GM23338 (cell line): Measurements from ENCODE around the gene SLC2A5. TPM values are rescaled to one million over a fixed set of nuclear protein-coding genes. Genes with fewer than 3 reads are reported as not detected.

Experiments
- ATAC-seq: fragments of 200-7000 bp; cut with Tn5 transposase; 3 replicates; pipeline ENCODE4 v1.9.1; 2020
- DNase-seq: peaks from one replicate; pipeline ENCODE4 v3.0.0-alpha.2; 2015; ENCODE audit warnings: low spot score
- H2AFZ ChIP-seq: fragments of 200-600 bp; sonication (generic); 2 replicates; pipeline ENCODE4 v1.8.0; 2016; ENCODE audit warnings: antibody characterized with exemption, mild to moderate bottlenecking, moderate library complexity
- H3F3A ChIP-seq: fragments of 200-600 bp; sonication (generic); replicated peaks from 2 replicates; pipeline ENCODE4 v1.8.0; 2017; ENCODE audit warnings: antibody characterized with exemption, mixed run types, low read depth
- H3K27ac ChIP-seq: fragments of 200-600 bp; sonication (generic); 2 replicates; pipeline ENCODE4 v1.6.1; 2016; ENCODE audit warnings: low read depth
- H3K27me3 ChIP-seq: fragments of 200-600 bp; sonication (generic); 2 replicates; pipeline ENCODE4 v1.8.0; 2016; ENCODE audit warnings: mild to moderate bottlenecking, mixed run types, moderate library complexity; ENCODE audit not compliant: insufficient read depth
- H3K36me3 ChIP-seq: fragments of 200-600 bp; sonication (generic); 2 replicates; pipeline ENCODE4 v1.8.0; 2016; ENCODE audit warnings: mild to moderate bottlenecking; ENCODE audit not compliant: insufficient read depth
- H3K4me1 ChIP-seq: fragments of 200-600 bp; sonication (generic); 2 replicates; pipeline ENCODE4 v1.8.0; 2016; ENCODE audit warnings: mild to moderate bottlenecking, moderate library complexity; ENCODE audit not compliant: insufficient read depth
- H3K4me2 ChIP-seq: fragments of 200-600 bp; sonication (generic); 2 replicates; pipeline ENCODE4 v1.7.1; 2017; ENCODE audit warnings: mixed run types
- H3K4me3 ChIP-seq: fragments of 200-600 bp; sonication (generic); 2 replicates; pipeline ENCODE4 v1.6.1; 2016; ENCODE audit warnings: mixed run types
- H3K79me2 ChIP-seq: fragments of 200-600 bp; sonication (generic); replicated peaks from 2 replicates; pipeline ENCODE4 v1.8.0; 2017; ENCODE audit warnings: mild to moderate bottlenecking; ENCODE audit not compliant: insufficient read depth
- H3K9me2 ChIP-seq: fragments of 200-600 bp; sonication (generic); 2 replicates; pipeline ENCODE4 v1.8.0; 2017; ENCODE audit not compliant: insufficient read depth
- H4K20me1 ChIP-seq: fragments of 200-600 bp; sonication (generic); replicated peaks from 2 replicates; pipeline ENCODE4 v1.8.0; 2017; ENCODE audit warnings: mild to moderate bottlenecking; ENCODE audit not compliant: insufficient read depth
- H3K27ac Mint-ChIP-seq: 2 replicates; pipeline ENCODE4 v1.8.0; 2020; ENCODE audit warnings: inconsistent platforms, mild to moderate bottlenecking, moderate library complexity, mixed read lengths
- H3K27me3 Mint-ChIP-seq: 3 replicates; pipeline ENCODE4 v1.8.0; 2022; ENCODE audit warnings: low read depth, mild to moderate bottlenecking, moderate library complexity, mixed read lengths, inconsistent platforms; ENCODE audit not compliant: insufficient read depth, poor library complexity
- H3K36me3 Mint-ChIP-seq: 3 replicates; pipeline ENCODE4 v1.8.0; 2021; ENCODE audit warnings: low read depth, mild to moderate bottlenecking, inconsistent platforms, moderate library complexity, mixed read lengths
- H3K4me1 Mint-ChIP-seq: 3 replicates; pipeline ENCODE4 v1.8.0; 2020; ENCODE audit warnings: mild to moderate bottlenecking, inconsistent platforms, mixed read lengths
- H3K4me3 Mint-ChIP-seq: 3 replicates; pipeline ENCODE4 v1.8.0; 2021; ENCODE audit warnings: moderate library complexity, mild to moderate bottlenecking, inconsistent platforms, mixed read lengths
- H3K9me3 Mint-ChIP-seq: 3 replicates; pipeline ENCODE4 v1.8.0; 2020; ENCODE audit warnings: moderate library complexity, mild to moderate bottlenecking, inconsistent platforms, mixed read lengths
- CREB1 ChIP-seq: fragments of 250-450 bp; sonication (Bioruptor Pico); IDR thresholded peaks from 2 replicates; pipeline ENCODE4 v1.5.0; 2020; ENCODE audit warnings: low read depth, mild to moderate bottlenecking, moderate library complexity
- CTCF ChIP-seq, 2 experiments: fragments of 200-600 bp in 1 of 2; sonication (generic) in 1 of 2; conservative IDR thresholded peaks; 2 replicates each; pipeline versions ENCODE4 v1.5.1 to v1.6.1; 2016 to 2017; ENCODE audit warnings: antibody characterized with exemption in 2 of 2, low read depth in 2 of 2, mild to moderate bottlenecking in 2 of 2, moderate library complexity in 1 of 2
- ETS1 ChIP-seq: IDR thresholded peaks from 2 replicates; pipeline ENCODE4 v1.6.1; 2016; ENCODE audit warnings: antibody characterized with exemption
- EZH2 ChIP-seq: fragments of 200-600 bp; sonication (generic); IDR thresholded peaks from one replicate; pipeline ENCODE4 v1.8.0; 2017; ENCODE audit warnings: antibody characterized with exemption, mild to moderate bottlenecking, low read depth; ENCODE audit not compliant: unreplicated experiment
- EZH2phosphoT487 ChIP-seq: fragments of 200-600 bp; sonication (generic); IDR thresholded peaks from one replicate; pipeline ENCODE4 v1.8.1; 2018; ENCODE audit warnings: antibody characterized with exemption; ENCODE audit not compliant: unreplicated experiment
- NANOG ChIP-seq: IDR thresholded peaks from 2 replicates; pipeline ENCODE4 v1.6.1; 2016; ENCODE audit warnings: antibody characterized with exemption, borderline replicate concordance
- POLR2AphosphoS5 ChIP-seq: IDR thresholded peaks from 2 replicates; pipeline ENCODE4 v1.6.1; 2016; ENCODE audit warnings: antibody characterized with exemption, low read depth
- REST ChIP-seq: IDR thresholded peaks from one replicate; pipeline ENCODE4 v1.6.1; 2018; ENCODE audit warnings: antibody characterized with exemption; ENCODE audit not compliant: unreplicated experiment
- STAT1 ChIP-seq: IDR thresholded peaks from one replicate; pipeline ENCODE4 v1.6.1; 2016; ENCODE audit warnings: antibody characterized with exemption; ENCODE audit not compliant: unreplicated experiment
- ZNF114 ChIP-seq: fragments of 250-450 bp; sonication (Bioruptor Pico); IDR thresholded peaks from 2 replicates; pipeline ENCODE4 v1.5.0; 2020; ENCODE audit warnings: mild to moderate bottlenecking, moderate library complexity
- ZNF331 ChIP-seq: fragments of 250-450 bp; sonication (Bioruptor Pico); IDR thresholded peaks from 2 replicates; pipeline ENCODE4 v1.5.0; 2020; ENCODE audit warnings: low read depth, mild to moderate bottlenecking, moderate library complexity
- ZNF462 ChIP-seq: fragments of 250-450 bp; sonication (Bioruptor Pico); IDR thresholded peaks from 2 replicates; pipeline ENCODE4 v1.5.0; 2020; ENCODE audit warnings: mild to moderate bottlenecking, moderate library complexity
- polyA plus RNA-seq: library from polyadenylated mRNA; unstranded; fragments of >200 nt; fragmentation: Nextera tagmentation; extraction: Ambion mirVana; gene quantifications from 2 replicates; pipeline ENCODE4 v1.2.1, GENCODE V29; 2016
- total RNA-seq: library from RNA; depleted of rRNA; stranded (reverse); fragments of >200 nt; shearing (Covaris generic); gene quantifications from 2 replicates; pipeline ENCODE4 v1.2.3, GENCODE V29; 2014

The SLC2A5 gene
- total and polyA plus RNA-seq, 2 experiments from 2014 or later = 0.03 TPM; not detected in 1

GRCh38 chr1:9068981-9069325 is 482 bp downstream of the SLC2A5 start (continued):
- no peak for TF ChIP-seq REST
- no peak for TF ChIP-seq NANOG
- TF ChIP-seq CREB1 = no peak

GRCh38 chr1:9066945-9067807 is 2.3 kb downstream of the SLC2A5 start:
- H3K9me3 Mint-ChIP-seq = no peaks in the 10 kb centered on the region
- H3F3A ChIP-seq = no peaks in the 10 kb centered on the region
- H3K36me3 ChIP-seq = no peaks in the 10 kb centered on the region
- no peak overlapping the region for H3K4me2 ChIP-seq
- H3K79me2 ChIP-seq = no peaks in the 10 kb centered on the region
- ATAC-seq (no peak), DNase-seq (no peak)
- H3K4me3 ChIP-seq = no peak overlapping the region
- no peaks in the 10 kb centered on the region for H3K4me1 ChIP-seq
- H2AFZ ChIP-seq = no peak overlapping the region; the same call in 1 of the 2 replicates
- H3K27me3 Mint-ChIP-seq = peaks cover 6% of the 10 kb centered on the region
- H3K36me3 Mint-ChIP-seq = no peaks in the 10 kb centered on the region
- H3K27ac ChIP-seq = no peak overlapping the region
- H4K20me1 ChIP-seq = no peaks in the 10 kb centered on the region
- no peak overlapping the region for H3K4me3 Mint-ChIP-seq
- no peak overlapping the region for H3K27ac Mint-ChIP-seq
- H3K4me1 Mint-ChIP-seq = peaks cover 19% of the 10 kb centered on the region
- H3K27me3 ChIP-seq = no peaks in the 10 kb centered on the region
- no peaks in the 10 kb centered on the region for H3K9me2 ChIP-seq
- TF ChIP-seq ETS1 (no peak), ZNF114 (CRISPR knock-in tag) (no peak), NANOG (no peak), EZH2 (no peak), CREB1 (no peak), STAT1 (no peak), ZNF331 (CRISPR knock-in tag) (no peak), EZH2phosphoT487 (no peak), ZNF462 (CRISPR knock-in tag) (no peak), POLR2AphosphoS5 (no peak), CTCF (conservative IDR thresholded peaks at IDR 0.05; ENCODE audit: low read depth in 2 of 2) (no peak)
